ENCODE results near the gene GMPS. TPM values are rescaled to one million over a fixed set of nuclear protein-coding genes. Genes with fewer than 3 reads are reported as not detected.

GMPS gene
- total and polyA plus RNA-seq, 9 of the 15 experiments (the other 6 are each of a cell fraction or from before 2014, with no cell fraction given), result 73.7 to 282 (median 156) TPM

- Histone ChIP-seq H3K9me3 (replicated peaks; ENCODE audit: control insufficient read depth, insufficient read depth, low read depth, low read length) (no peaks in the 10 kb centered on the region), H3K27me3 (ENCODE audit: control insufficient read depth in 2 of 2, insufficient read depth in 2 of 2, low read length in 2 of 2) (no peaks in the 10 kb centered on the region), H3K36me3 (ENCODE audit: control insufficient read depth, insufficient read depth, low read length) (no peaks in the 10 kb centered on the region), H3K9me1 (ENCODE audit: control insufficient read depth, insufficient read depth, low read length) (no peaks in the 10 kb centered on the region), H2AFZ (ENCODE audit: low read depth, low read length) (no peak overlapping the region), H3K4me2 (ENCODE audit: insufficient read depth, low read length) (no peak overlapping the region), H3K27ac (ENCODE audit: extremely low read depth, low read depth, low read length) (no peak overlapping the region), H3K9ac (ENCODE audit: insufficient read depth in 1 of 2, low read depth in 2 of 2, low read length in 2 of 2) (no peak overlapping the region), H3K79me2 (ENCODE audit: control insufficient read depth, insufficient read depth, low read length) (no peaks in the 10 kb centered on the region), H3K4me3 (no peak overlapping the region), H3K4me1 (replicated peaks in 1 of 2; ENCODE audit: control insufficient read depth in 2 of 2, insufficient read depth in 2 of 2, low read length in 2 of 2) (peaks cover 0 to 1% of the 10 kb centered on the region in 2 experiments; a peak in 1 of 5 replicates), H4K20me1 (replicated peaks; ENCODE audit: control insufficient read depth, insufficient read depth, low read length) (no peaks in the 10 kb centered on the region)
- intact Hi-C loops (cut with micrococcal nuclease), result no loop called here
- TF ChIP-seq ZNF175 (CRISPR knock-in tag; IDR thresholded peaks at IDR 0.05; ENCODE audit: low read depth) (no peak), SNIP1 (IDR thresholded peaks at IDR 0.05; ENCODE audit: low read depth) (no peak), ZNF384 (IDR thresholded peaks at IDR 0.05; ENCODE audit: low read depth, low read length) (no peak), RBM14 (IDR thresholded peaks at IDR 0.05; ENCODE audit: borderline replicate concordance, insufficient read depth, low read depth, low read length) (no peak), SNAPC5 (CRISPR knock-in tag; IDR thresholded peaks at IDR 0.05) (no peak), ZC3H8 (IDR thresholded peaks at IDR 0.05) (no peak), ZNF280B (CRISPR knock-in tag; IDR thresholded peaks at IDR 0.05) (no peak), ATF3 (IDR thresholded peaks at IDR 0.05) (no peak), ATF3 (CRISPR knock-in tag; conservative IDR thresholded peaks at IDR 0.05) (no peak), TCF15 (CRISPR knock-in tag; IDR thresholded peaks at IDR 0.05) (no peak), NCOA6 (IDR thresholded peaks at IDR 0.05) (no peak), HBP1 (CRISPR knock-in tag; IDR thresholded peaks at IDR 0.05) (no peak), HDGF (IDR thresholded peaks at IDR 0.05) (no peak), SMARCC2 (IDR thresholded peaks at IDR 0.05; ENCODE audit: low read depth) (no peak), SIX5 (IDR thresholded peaks at IDR 0.05; ENCODE audit: borderline replicate concordance in 1 of 2, insufficient read depth in 1 of 2, low read depth in 1 of 2, low read length in 2 of 2) (no peak), ZNF717 (CRISPR knock-in tag; IDR thresholded peaks at IDR 0.05) (no peak), MTA3 (IDR thresholded peaks at IDR 0.05; ENCODE audit: borderline replicate concordance) (no peak), ZNF316 (IDR thresholded peaks at IDR 0.05) (no peak)
- ChIA-PET CTCF (ENCODE audit: low intra/inter-chr PET ratio) (no interaction called here), POLR2A (no interaction called here)
- no peak for DNase-seq (ENCODE audit: extremely low read depth in 1 of 4, low spot score in 3 of 4)
- FAIRE-seq, result no peak
- ATAC-seq, result no peak
- WGBS (ENCODE audit: insufficient coverage, low coverage, missing lambda C conversion rate), result 69% methylated on average over 4 of the region's 4 CpGs
- in situ Hi-C loops (cut with MboI), result no loop called here
- no TSS peak for BruUV-seq (replicated peaks)
Observed at GRCh38 chr3:155956508-155957411, 86.3 kb downstream of the GMPS start.

Measured in K562 (cell line).